ENCODE data around the gene FARSB.

- no peak for TF ChIP-seq CTCF (IDR thresholded peaks at IDR 0.05)
- no peak for TF ChIP-seq POLR2A (IDR thresholded peaks at IDR 0.05)
- no peak for TF ChIP-seq POLR2AphosphoS5 (IDR thresholded peaks at IDR 0.05)
These were observed 13.5 kb upstream of the FARSB start for GRCh38 chr2:222669353-222669752.

Data from gastroesophageal sphincter (tissue), 3 donors.